NCI-H446 (cell line): Measurements from ENCODE around the gene POLR2J3.
"Not testable (repeated sequence)": the region's sequence is repeated elsewhere in the genome, so short reads cannot be mapped to it uniquely, and the experiment has no call there.

Source experiments
- DNase-seq, 2 experiments: peaks; one replicate each; lab custom pipeline; 2025; lab: John Stamatoyannopoulos, UW

Gene POLR2J3

DNA sequence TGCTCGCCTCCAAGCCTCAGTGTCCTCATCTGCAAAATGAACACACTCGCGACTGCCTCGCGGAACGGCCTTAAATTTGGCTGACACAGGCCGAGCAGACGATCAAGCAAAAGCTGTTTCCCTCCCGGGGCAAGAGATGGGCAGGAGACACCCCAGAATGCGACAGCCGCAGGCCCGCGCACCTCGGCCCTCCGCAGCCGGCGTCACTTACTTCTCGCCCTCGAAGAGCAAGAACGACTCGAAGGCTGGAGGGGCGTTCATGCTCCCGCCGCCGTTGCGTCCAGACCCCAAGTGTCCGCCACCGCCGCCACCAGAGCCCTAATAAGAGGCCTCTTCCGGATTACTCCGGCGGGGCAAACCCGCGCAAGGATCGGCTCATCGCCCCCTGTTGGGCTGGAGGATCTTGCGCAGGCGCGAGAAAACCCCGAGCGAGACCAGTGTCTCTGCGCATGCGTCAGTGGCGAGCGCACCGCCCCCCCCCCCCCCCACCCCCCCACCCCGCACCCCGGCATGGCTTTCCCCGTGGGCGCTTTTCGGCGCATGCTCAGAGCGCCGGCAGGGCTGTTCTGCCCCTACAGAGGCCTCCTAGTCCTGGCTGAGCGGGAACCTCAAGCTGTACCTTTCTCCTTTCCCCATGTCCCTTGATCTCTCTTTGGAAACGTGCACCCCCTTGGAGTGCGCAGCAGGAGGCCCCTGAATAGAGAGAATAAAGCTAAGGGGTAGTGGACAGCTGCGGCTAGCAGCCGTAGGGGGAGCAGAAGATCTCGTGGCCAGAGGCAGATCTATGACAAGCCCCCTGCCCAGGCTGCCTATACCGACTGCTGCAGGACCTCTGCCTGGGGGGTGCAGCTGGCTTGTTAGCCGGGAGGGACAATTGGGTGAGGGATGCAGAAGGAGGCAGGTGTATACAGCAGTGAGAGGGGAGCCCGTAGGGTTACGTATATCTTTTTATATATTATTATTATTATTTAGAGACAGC lies at the start of gene POLR2J3:
TSS of gene POLR2J3 (minus strand) at position 323 of the 979 bp plus-strand sequence. CDS start at position 261, 62 bp downstream.
- not testable (repeated sequence) for DNase-seq

DNA sequence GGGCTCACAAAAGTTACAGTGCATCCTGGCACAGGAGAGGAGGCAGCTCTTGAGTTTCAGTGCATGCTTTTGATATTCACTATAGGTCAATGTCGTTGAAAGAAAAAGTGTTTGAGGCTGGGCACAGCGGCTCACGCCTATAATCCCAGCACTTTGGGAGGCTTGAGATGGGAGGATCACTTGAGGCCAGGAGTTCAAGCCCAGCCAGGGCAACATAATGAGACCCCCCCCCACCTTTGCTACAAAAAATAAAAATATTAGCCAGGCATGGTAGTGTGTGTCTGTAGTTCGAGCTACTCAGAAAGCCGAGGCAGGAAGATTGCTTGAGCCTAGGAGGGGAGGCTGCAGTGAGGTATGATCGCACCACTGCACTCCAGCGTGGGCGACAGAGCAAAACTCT lies 45.7 kb upstream of the POLR2J3 start:
- DNase-seq: not testable (repeated sequence)

DNA sequence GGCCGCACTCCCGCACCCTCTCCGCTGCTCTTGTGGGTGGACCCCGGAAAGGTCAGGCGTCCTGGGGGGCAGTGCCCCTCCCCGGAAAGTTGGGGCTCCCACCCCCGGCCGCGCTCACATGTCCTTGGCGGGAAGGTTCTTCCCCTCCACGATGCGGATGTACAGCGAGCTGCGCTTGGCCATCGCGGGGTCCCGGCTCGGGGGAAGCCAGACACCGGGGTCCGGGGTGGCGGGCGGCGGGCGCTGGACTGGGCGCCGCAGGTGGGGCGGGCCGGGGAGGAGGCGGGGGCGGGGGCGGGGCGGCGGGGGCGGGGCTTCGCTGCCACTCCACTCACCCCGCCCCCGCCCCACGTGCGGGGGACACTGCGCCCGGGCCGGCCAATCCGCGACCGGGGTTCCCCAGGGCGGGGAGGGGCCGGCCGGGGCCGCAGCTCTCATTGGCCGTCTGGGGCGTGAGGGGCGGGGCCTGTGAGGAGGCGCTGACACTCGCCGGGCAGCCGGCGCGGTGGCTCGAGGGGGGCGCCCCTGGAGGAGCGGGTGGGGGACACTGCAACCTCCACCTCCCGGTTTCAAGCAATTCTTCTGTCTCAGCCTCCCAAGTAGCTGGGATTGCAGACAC lies 44.2 kb upstream of the POLR2J3 start, which contains the start of gene RASA4:
TSS of gene RASA4 (minus strand) at position 250 of the 619 bp plus-strand sequence. CDS start at position 183, 67 bp downstream.
- not testable (repeated sequence) for DNase-seq

DNA sequence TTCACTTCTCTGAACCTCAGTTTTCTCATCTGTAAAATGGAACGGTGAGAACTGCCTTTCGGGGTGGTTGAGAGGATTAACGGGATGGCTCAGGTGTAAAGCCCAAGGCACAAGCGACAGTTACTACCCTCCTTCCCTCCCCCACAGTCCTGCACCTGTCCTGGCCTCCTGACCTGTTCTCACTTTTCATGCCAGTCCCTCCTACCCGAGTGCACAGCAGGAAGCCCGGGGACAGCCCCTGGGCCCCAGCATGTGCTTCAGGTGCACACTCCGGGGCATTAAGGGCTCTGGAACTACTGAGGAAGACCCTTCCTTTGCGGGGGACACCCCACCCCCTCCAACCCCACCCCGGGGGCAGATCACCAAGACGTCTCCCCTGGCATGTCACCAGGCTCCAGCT lies 43.5 kb upstream of the POLR2J3 start:
- DNase-seq: not testable (repeated sequence)

- DNase-seq: not testable (repeated sequence)
These were observed 42.5 kb upstream of the POLR2J3 start for GRCh38 chr7:102614873-102615272.

GRCh38 chr7:102614346-102614697 lies 41.9 kb upstream of the POLR2J3 start:
- not testable (repeated sequence) for DNase-seq

- not testable (repeated sequence) for DNase-seq
These were observed 41.4 kb upstream of the POLR2J3 start for GRCh38 chr7:102613575-102614345.

DNA sequence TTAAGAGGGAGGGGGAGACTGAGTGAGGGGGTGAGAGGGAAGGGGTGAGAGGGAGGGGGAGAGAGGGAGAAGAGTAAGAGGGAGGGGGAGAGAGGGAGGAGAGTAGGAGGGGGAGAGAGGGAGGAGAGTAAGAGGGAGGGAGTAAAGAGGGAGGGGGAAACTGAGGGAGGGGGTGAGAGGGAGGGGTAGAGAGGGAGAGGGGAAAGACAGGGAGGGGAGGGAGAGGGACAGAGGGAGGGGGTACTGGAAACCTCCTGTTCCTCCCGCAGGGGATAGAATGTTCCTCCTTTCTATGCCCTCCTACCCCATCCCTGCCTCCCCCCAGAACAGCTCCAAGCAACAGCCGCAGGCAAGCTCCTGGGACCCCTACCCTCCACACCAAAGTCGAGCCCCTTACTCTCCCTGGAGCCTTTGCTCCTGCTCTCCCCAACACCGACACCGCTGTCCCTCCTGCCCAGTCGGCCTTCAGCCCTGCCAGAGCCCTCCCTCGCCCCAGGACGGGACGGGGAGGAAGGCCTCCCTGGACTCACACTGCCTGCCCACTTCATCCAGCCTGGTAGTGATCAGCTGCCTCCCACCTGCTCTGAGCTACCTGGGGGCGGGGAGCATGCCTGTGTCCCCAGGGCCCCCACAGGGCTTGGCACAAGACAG lies 39.4 kb upstream of the POLR2J3 start:
- not testable (repeated sequence) for DNase-seq

DNA sequence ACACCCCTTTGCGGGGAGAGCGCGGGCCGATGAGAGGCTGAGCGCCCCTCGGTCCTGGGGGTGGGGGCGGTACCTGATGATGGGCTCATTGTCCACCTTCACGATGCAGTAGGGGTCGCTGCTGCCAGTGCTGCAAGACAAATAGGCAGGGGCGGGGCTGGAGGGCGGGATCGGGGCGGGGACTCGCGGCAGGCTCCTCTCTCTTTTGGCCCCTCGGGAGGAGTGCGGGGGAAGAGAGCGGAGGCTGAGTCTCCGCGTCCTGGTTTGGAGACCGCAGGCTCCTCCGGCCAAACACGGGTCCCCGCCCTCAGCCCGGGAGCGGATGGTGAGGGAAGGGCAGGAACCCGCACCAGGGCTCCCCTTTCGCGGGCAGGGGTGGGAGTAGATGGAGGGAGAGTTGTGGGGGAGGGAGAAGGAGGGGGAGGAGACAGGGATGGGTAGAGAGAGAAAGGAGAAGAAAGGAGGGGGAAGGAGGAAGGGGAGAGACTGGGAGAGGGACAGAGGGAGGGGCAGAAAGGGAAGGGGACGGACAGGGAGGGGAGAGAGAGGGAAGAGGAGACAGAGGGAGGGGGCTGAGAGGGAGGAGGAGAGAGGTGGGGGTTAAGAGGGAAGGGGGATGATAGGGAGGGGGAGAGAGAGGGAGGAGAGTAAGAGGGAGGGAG lies 38.8 kb upstream of the POLR2J3 start:
- DNase-seq: not testable (repeated sequence)

GRCh38 chr7:102610441-102610840 lies 38.1 kb upstream of the POLR2J3 start:
- DNase-seq: not testable (repeated sequence)

- DNase-seq: not testable (repeated sequence)
These were observed 37.4 kb upstream of the POLR2J3 start for GRCh38 chr7:102609734-102610133.

DNA sequence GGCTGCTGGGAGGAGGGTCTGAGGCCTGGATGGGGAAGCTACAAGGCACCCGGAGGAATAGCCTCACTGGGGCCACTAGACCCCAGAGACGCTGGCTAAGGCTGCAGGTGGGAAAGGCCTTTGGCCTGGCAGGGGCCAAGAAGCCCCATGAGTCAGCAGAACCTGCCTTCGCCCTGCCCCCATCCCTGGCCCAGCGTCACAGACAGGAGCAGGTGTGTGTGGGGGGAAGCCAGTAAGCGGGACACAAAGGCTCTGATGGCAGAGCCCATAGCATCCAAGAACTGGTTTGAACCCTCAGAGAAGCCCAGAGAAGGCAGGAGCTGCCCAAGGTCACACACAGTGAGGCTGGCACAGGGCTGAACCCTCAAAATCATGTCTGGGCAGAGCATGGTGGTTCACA lies 34.5 kb upstream of the POLR2J3 start:
- not testable (repeated sequence) for DNase-seq

DNA sequence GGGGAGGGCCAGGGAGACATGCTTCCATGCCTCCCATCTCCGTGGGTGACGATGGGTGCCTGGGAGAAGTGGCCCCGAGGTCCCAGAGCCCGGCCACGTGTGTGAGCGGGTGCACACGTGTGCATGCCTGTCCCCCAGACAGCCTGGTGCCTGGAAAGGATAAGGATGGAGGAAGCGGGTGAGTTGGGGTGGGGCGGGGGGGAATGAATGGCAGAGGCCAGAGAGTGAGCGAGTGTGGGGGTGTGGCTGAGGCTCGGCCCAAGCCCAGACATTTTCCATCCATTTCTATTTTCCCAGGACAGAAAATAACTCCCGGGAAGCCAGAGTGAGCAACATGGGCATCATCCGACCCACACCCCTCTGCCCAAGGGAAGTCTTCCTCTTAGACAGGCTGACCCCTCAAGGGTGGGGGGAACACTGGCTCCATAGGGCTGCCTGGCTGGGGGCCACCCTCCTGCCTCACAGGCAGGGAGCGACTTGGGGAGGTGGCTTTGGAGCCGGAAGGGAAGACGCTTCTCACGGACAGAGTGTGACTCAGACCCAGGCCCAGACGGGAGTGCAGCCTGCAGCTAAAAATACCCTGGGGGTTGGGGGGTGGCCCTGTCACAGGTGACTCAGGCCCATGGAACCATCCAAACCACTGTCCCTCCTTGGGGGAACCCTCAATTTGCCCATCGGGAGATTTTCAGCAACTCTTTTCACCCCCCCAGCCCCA lies 32.2 kb upstream of the POLR2J3 start:
- not testable (repeated sequence) for DNase-seq

DNA sequence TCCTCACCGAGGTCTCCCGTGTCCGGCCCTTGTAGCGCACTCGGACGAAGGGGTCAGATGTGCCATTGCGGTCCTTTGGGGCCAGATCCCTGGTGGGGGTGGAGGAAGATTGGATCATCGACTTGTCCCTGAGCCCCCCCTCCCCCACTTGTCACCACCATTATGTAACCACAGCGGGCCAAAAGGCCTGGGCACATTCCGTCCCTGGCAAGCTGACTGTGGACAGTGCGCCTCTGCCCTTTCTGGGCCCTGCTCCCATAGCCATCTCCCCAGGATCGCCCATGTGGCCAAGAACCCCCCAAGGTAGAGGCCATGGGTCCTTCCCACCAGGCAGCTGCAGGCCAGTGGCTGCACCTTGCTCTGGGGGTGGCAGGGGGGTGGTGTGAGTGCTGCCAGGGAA lies 29.9 kb upstream of the POLR2J3 start:
- not testable (repeated sequence) for DNase-seq

GRCh38 chr7:102599699-102600098 lies 27.3 kb upstream of the POLR2J3 start:
- DNase-seq: not testable (repeated sequence)

DNA sequence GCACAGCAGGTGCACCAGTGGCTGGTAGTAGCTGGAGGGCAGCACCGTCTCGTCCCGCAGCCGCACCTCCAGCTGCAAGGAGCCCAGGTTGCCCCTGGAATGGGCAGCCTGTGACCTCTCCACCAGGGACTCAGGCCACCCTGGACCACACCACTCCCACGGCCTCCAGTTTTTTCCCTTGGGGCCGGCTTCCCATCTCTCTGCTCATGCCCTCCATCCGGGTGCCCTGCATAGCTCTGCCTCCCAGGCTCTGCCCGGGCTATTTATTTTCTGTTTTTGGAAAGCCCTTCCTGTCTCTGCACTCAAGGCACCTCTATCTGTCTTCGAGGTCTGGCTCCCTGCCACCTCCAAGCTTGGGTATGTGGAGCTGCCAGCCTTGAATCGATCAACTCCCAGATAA lies 23.7 kb upstream of the POLR2J3 start:
- not testable (repeated sequence) for DNase-seq

DNA sequence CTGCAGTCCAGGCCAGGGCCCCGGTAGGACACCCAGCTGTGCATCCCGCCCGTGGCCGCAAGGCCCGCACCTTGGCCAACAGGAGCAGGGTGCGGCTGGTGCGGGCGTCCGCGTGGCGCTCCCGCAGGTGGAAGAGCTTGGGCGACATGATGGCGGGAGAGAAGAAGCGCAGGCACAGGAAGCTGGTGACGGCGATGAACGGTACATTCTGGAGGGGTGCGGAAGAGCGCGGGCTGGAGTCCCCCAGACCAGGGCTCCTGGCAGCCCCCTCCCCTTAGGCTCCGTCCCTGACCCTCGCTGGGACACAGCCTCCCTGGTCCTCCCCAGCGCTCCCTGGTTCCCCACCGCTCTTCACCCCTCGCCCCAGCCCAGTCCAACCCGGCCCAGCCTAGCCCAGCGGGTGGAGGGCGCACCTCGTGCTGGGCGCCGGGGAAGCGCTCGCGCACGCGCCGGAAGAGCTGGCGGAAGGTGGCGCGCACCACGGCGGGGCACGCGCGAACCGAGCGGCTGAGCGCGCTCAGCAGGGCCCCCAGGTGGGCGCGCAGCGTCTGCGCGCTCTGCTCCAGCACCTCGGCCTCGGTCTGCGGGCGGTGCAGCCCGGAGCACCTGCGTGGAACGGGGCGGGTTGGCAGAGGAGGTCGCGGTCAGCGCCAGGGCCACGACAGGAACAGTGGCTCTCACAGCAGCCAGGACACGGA lies 21.4 kb upstream of the POLR2J3 start:
- DNase-seq: not testable (repeated sequence)

DNA sequence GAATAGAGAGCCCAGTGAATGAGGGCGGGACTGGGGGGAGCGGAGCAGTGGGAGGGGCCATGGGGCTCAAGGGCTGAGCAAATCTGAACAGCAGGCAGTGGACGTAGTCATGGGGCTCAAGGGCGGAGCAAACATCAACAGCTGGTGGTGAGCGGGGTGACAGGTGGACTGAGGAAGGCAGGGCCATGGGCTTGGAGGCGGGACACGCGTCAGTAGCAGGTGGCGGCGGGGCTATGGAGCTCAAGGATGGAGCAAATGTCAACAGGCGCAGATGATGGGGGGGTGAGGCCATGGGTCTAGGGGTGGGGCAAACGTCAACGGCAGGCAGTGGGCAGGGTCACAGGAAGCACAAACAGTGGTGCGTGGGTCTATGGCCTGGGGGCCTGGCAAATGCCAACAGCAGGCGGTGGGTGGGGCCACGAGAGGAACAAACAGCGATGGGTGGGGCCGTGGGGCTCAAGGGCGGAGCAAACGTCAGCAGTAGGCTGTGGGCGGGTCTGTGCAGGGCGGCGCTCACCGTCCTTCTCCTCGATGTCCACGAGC lies 20.2 kb upstream of the POLR2J3 start:
- not testable (repeated sequence) for DNase-seq

- DNase-seq: not testable (repeated sequence)
These were observed 17.5 kb upstream of the POLR2J3 start for GRCh38 chr7:102589857-102590256.
